HL-60/S4 treated with retinoic acid at 250 ng/mL for 4 days and 3 days (cell line): ENCODE results near the gene WRAP73.

Experiments used
- in situ Hi-C: fragments of 300-500 bp; cut with MboI; formaldehyde crosslinking; loops from 2 replicates; pipeline ENCODE4 v1.7.0; 2022; ENCODE audit warnings: low sequenced_read_pairs

The WRAP73 gene

GRCh38 chr1:3614755-3615742 lies 34.9 kb downstream of the WRAP73 start:
- in situ Hi-C loops = no loop called here

- in situ Hi-C loops = no loop called here
Measured at GRCh38 chr1:3612123-3612522, 37.8 kb downstream of the WRAP73 start.

- in situ Hi-C loops = no loop called here
Measured at GRCh38 chr1:3611170-3612019, 38.5 kb downstream of the WRAP73 start, which contains the start of gene MEGF6. Gene MEGF6 (minus strand): TSS chr1:3611508. CDS start chr1:3611268, 240 bp downstream.

- in situ Hi-C loops = no loop called here
Measured at GRCh38 chr1:3610527-3611169, 39.3 kb downstream of the WRAP73 start.

GRCh38 chr1:3609769-3610526 lies 40.0 kb downstream of the WRAP73 start:
- in situ Hi-C loops = no loop called here

- in situ Hi-C loops = no loop called here
Measured at GRCh38 chr1:3609016-3609768, 40.7 kb downstream of the WRAP73 start.

- in situ Hi-C loops = no loop called here
Measured at GRCh38 chr1:3608154-3608553, 41.7 kb downstream of the WRAP73 start.

GRCh38 chr1:3607703-3608065 lies 42.2 kb downstream of the WRAP73 start:
- in situ Hi-C loops = no loop called here

GRCh38 chr1:3606779-3607702 lies 42.9 kb downstream of the WRAP73 start:
- in situ Hi-C loops = no loop called here

- in situ Hi-C loops = no loop called here
Measured at GRCh38 chr1:3604997-3605823, 44.7 kb downstream of the WRAP73 start.

- in situ Hi-C loops = no loop called here
Measured at GRCh38 chr1:3604468-3604974, 45.4 kb downstream of the WRAP73 start.

- in situ Hi-C loops = no loop called here
Measured at GRCh38 chr1:3603571-3604467, 46.1 kb downstream of the WRAP73 start.

GRCh38 chr1:3603156-3603555 lies 46.7 kb downstream of the WRAP73 start:
- in situ Hi-C loops = no loop called here

- in situ Hi-C loops = no loop called here
Measured at GRCh38 chr1:3602375-3602774, 47.5 kb downstream of the WRAP73 start.

GRCh38 chr1:3601743-3602142 lies 48.2 kb downstream of the WRAP73 start:
- in situ Hi-C loops = no loop called here

- in situ Hi-C loops = no loop called here
Measured at GRCh38 chr1:3600354-3600753, 49.5 kb downstream of the WRAP73 start.

- in situ Hi-C loops = no loop called here
Measured at GRCh38 chr1:3599816-3600215, 50.1 kb downstream of the WRAP73 start.
